ENCODE results near the gene RESP18.

DNA sequence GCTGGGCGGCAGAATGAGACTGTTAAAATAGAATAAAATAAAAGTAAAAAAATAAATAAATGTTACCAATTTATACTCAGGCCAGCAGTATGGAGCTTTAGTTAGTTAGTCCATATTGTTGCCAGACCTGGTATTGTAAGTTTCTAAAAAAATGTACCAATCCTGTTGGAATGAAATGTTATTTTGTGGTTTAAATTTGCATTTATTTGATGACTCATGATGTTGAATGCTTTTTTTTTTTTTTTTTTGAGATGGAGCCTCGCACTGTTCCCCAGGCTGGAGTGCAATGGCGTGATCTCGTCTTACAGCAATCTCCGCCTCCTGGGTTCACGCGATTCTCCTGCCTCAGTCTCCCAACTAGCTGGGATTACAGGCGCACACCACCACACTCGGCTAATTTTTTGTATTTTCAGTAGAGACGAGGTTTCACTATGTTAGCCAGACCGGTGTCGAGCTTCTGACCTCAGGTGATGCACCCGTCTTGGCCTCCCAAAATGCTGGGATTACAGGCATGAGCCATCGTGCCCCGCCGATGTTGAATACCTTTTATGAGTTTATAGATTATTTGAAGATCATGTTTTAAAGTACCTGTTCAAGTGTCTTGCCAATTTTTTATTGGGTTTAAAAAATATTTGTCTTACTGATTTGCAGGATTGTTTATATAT lies 17.6 kb downstream of the RESP18 start:
- TF ChIP-seq, protein P1, sequence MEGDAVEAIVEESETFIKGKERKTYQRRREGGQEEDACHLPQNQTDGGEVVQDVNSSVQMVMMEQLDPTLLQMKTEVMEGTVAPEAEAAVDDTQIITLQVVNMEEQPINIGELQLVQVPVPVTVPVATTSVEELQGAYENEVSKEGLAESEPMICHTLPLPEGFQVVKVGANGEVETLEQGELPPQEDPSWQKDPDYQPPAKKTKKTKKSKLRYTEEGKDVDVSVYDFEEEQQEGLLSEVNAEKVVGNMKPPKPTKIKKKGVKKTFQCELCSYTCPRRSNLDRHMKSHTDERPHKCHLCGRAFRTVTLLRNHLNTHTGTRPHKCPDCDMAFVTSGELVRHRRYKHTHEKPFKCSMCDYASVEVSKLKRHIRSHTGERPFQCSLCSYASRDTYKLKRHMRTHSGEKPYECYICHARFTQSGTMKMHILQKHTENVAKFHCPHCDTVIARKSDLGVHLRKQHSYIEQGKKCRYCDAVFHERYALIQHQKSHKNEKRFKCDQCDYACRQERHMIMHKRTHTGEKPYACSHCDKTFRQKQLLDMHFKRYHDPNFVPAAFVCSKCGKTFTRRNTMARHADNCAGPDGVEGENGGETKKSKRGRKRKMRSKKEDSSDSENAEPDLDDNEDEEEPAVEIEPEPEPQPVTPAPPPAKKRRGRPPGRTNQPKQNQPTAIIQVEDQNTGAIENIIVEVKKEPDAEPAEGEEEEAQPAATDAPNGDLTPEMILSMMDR (IDR thresholded peaks at IDR 0.05 in 2 of 3, conservative IDR thresholded peaks at IDR 0.05 in 1 of 3; ENCODE audit: borderline replicate concordance in 1 of 3, insufficient read depth in 1 of 3, low read depth in 2 of 3, low read length in 2 of 3): no peak
- TF ChIP-seq YY1 (IDR thresholded peaks at IDR 0.05; ENCODE audit: extremely low read depth, insufficient replicate concordance, low read depth, low read length): no peak
- no peak for TF ChIP-seq CEBPB (IDR thresholded peaks at IDR 0.05; ENCODE audit: low read depth)
- TF ChIP-seq EZH2 (IDR thresholded peaks at IDR 0.05): no peak
- TF ChIP-seq, protein P2, sequence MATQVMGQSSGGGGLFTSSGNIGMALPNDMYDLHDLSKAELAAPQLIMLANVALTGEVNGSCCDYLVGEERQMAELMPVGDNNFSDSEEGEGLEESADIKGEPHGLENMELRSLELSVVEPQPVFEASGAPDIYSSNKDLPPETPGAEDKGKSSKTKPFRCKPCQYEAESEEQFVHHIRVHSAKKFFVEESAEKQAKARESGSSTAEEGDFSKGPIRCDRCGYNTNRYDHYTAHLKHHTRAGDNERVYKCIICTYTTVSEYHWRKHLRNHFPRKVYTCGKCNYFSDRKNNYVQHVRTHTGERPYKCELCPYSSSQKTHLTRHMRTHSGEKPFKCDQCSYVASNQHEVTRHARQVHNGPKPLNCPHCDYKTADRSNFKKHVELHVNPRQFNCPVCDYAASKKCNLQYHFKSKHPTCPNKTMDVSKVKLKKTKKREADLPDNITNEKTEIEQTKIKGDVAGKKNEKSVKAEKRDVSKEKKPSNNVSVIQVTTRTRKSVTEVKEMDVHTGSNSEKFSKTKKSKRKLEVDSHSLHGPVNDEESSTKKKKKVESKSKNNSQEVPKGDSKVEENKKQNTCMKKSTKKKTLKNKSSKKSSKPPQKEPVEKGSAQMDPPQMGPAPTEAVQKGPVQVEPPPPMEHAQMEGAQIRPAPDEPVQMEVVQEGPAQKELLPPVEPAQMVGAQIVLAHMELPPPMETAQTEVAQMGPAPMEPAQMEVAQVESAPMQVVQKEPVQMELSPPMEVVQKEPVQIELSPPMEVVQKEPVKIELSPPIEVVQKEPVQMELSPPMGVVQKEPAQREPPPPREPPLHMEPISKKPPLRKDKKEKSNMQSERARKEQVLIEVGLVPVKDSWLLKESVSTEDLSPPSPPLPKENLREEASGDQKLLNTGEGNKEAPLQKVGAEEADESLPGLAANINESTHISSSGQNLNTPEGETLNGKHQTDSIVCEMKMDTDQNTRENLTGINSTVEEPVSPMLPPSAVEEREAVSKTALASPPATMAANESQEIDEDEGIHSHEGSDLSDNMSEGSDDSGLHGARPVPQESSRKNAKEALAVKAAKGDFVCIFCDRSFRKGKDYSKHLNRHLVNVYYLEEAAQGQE (IDR thresholded peaks at IDR 0.05; ENCODE audit: low read depth): no peak
- no peak for TF ChIP-seq FOSL1 (IDR thresholded peaks at IDR 0.05; ENCODE audit: low read depth)
- TF ChIP-seq SP1 (IDR thresholded peaks at IDR 0.05; ENCODE audit: low read depth): no peak
- no peak for TF ChIP-seq ZNF274 (IDR thresholded peaks at IDR 0.05; ENCODE audit: low read depth, low read length)
